HG02571 (cell line): ENCODE results near the gene SIGLEC15.

Experiments used
- ATAC-seq: cut with Tn5 transposase; IDR thresholded peaks from one replicate; pipeline ENCODE4 v1.9.1; 2021; ENCODE audit warnings: mild to moderate bottlenecking, moderate library complexity; ENCODE audit not compliant: unreplicated experiment

The SIGLEC15 gene

GRCh38 chr18:45874491-45875184 lies 49.2 kb downstream of the SIGLEC15 start:
- ATAC-seq: peak; percentile 85

- ATAC-seq: no peak
Observed at GRCh38 chr18:45876161-45876560, 50.7 kb downstream of the SIGLEC15 start.

- no peak for ATAC-seq
Observed at GRCh38 chr18:45877403-45877802, 51.9 kb downstream of the SIGLEC15 start.

- peak; percentile 78 for ATAC-seq
Observed at GRCh38 chr18:45879681-45880655, 54.5 kb downstream of the SIGLEC15 start.

GRCh38 chr18:45880876-45881558 lies 55.5 kb downstream of the SIGLEC15 start:
- ATAC-seq: no peak

- ATAC-seq: no peak
Observed at GRCh38 chr18:45887585-45887984, 62.1 kb downstream of the SIGLEC15 start.

- no peak for ATAC-seq
Observed at GRCh38 chr18:45889419-45890064, 64.1 kb downstream of the SIGLEC15 start.

GRCh38 chr18:45890606-45891005 lies 65.1 kb downstream of the SIGLEC15 start:
- no peak for ATAC-seq

GRCh38 chr18:45891806-45892205 lies 66.3 kb downstream of the SIGLEC15 start:
- no peak for ATAC-seq
